Nephron progenitor cell (in vitro differentiated cells): ENCODE results near the gene SMIM36.
"Not testable (repeated sequence)": the region's sequence is repeated elsewhere in the genome, so short reads cannot be mapped to it uniquely, and the experiment has no call there.

Experiments
- DNase-seq: peaks from one replicate; pipeline ENCODE4 v3.0.0; 2021
- H3K27ac Mint-ChIP-seq: 2 replicates; pipeline ENCODE4 v1.8.0; 2021; ENCODE audit warnings: mild to moderate bottlenecking, moderate library complexity, mixed read lengths
- H3K27me3 Mint-ChIP-seq: 2 replicates; pipeline ENCODE4 v1.8.0; 2021; ENCODE audit warnings: mild to moderate bottlenecking, low read depth, mixed read lengths; ENCODE audit not compliant: poor library complexity
- H3K36me3 Mint-ChIP-seq: 2 replicates; pipeline ENCODE4 v1.8.0; 2021; ENCODE audit warnings: low read depth, mixed read lengths
- H3K4me1 Mint-ChIP-seq: 2 replicates; pipeline ENCODE4 v1.8.0; 2021; ENCODE audit warnings: mixed read lengths
- H3K4me3 Mint-ChIP-seq: 2 replicates; pipeline ENCODE4 v1.8.0; 2021; ENCODE audit warnings: mild to moderate bottlenecking, moderate library complexity, mixed read lengths
- H3K9me3 Mint-ChIP-seq: 2 replicates; pipeline ENCODE4 v1.8.0; 2021; ENCODE audit warnings: mild to moderate bottlenecking, moderate library complexity, mixed read lengths
- CTCF ChIP-seq: fragments of 200-600 bp; sonication (generic); IDR thresholded peaks from 2 replicates; pipeline ENCODE4 v1.5.0; 2021; ENCODE audit warnings: antibody characterized with exemption

Gene SMIM36

GRCh38 chr17:55411463-55411855 lies 99.8 kb downstream of the SMIM36 start:
- no peak for TF ChIP-seq CTCF
- Mint-ChIP-seq H3K27ac (no peak overlapping the region), H3K9me3 (peaks cover 4% of the 10 kb centered on the region), H3K4me1 (peaks cover 14% of the 10 kb centered on the region), H3K4me3 (no peak overlapping the region), H3K27me3 (no peaks in the 10 kb centered on the region), H3K36me3 (peaks cover 75% of the 10 kb centered on the region)
- DNase-seq: no peak

GRCh38 chr17:55410722-55411462 lies 100.4 kb downstream of the SMIM36 start:
- Mint-ChIP-seq H3K27me3 (no peaks in the 10 kb centered on the region), H3K36me3 (peaks cover 75% of the 10 kb centered on the region), H3K27ac (no peak overlapping the region), H3K9me3 (no peaks in the 10 kb centered on the region), H3K4me3 (no peak overlapping the region), H3K4me1 (peaks cover 14% of the 10 kb centered on the region)
- TF ChIP-seq CTCF: no peak
- no peak for DNase-seq

- Mint-ChIP-seq H3K9me3 (no peaks in the 10 kb centered on the region), H3K4me3 (no peak overlapping the region), H3K27ac (no peak overlapping the region), H3K36me3 (peaks cover 70% of the 10 kb centered on the region), H3K4me1 (peaks cover 2% of the 10 kb centered on the region), H3K27me3 (no peaks in the 10 kb centered on the region)
- no peak for TF ChIP-seq CTCF
- DNase-seq: no peak
Observed at GRCh38 chr17:55409030-55409800, 102.0 kb downstream of the SMIM36 start.

GRCh38 chr17:55407641-55408566 lies 103.3 kb downstream of the SMIM36 start:
- H3K27me3 Mint-ChIP-seq: no peaks in the 10 kb centered on the region
- peak overlapping the region; percentile 33 for H3K27ac Mint-ChIP-seq
- no peak for DNase-seq
- TF ChIP-seq CTCF: no peak
- peaks cover 72% of the 10 kb centered on the region for H3K36me3 Mint-ChIP-seq
- no peak overlapping the region for H3K4me3 Mint-ChIP-seq
- no peaks in the 10 kb centered on the region for H3K4me1 Mint-ChIP-seq
- H3K9me3 Mint-ChIP-seq: no peaks in the 10 kb centered on the region

GRCh38 chr17:55405600-55405999 lies 105.7 kb downstream of the SMIM36 start:
- Mint-ChIP-seq H3K36me3 (peaks cover 71% of the 10 kb centered on the region), H3K4me1 (no peaks in the 10 kb centered on the region), H3K27me3 (no peaks in the 10 kb centered on the region), H3K4me3 (no peak overlapping the region), H3K9me3 (no peaks in the 10 kb centered on the region), H3K27ac (no peak overlapping the region)
- no peak for TF ChIP-seq CTCF
- DNase-seq: no peak

- not testable (repeated sequence) for H3K27ac Mint-ChIP-seq, H3K9me3 Mint-ChIP-seq, H3K27me3 Mint-ChIP-seq, H3K4me3 Mint-ChIP-seq, DNase-seq, H3K4me1 Mint-ChIP-seq
- peaks cover 78% of the 10 kb centered on the region for H3K36me3 Mint-ChIP-seq
Observed at GRCh38 chr17:55404197-55404596, 107.1 kb downstream of the SMIM36 start.
